Large intestine (tissue), 12 donors: ENCODE data around the gene PDIA3. TPM values are rescaled to one million over a fixed set of nuclear protein-coding genes. Genes with fewer than 3 reads are reported as not detected.
A peak's percentile ranks its signal among the peaks of the same experiment; 100 is the strongest.
"Not testable (repeated sequence)": the region's sequence is repeated elsewhere in the genome, so short reads cannot be mapped to it uniquely, and the experiment has no call there.

Source experiments
- DNase-seq, 2 donors: peaks; one replicate each; pipeline versions ENCODE4 v3.0.0 to v3.0.0-alpha.2; 2013
- H3K27ac ChIP-seq: one replicate; pipeline ENCODE4 v1.5.1; 2013; ENCODE audit warnings: low read length
- H3K27me3 ChIP-seq: 2 replicates; pipeline ENCODE4 v1.6.1; 2013; ENCODE audit warnings: low read length; ENCODE audit not compliant: control insufficient read depth, insufficient read depth
- H3K36me3 ChIP-seq: 2 replicates; pipeline ENCODE4 v1.6.1; 2013; ENCODE audit warnings: low read length; ENCODE audit not compliant: control insufficient read depth, insufficient read depth
- H3K4me1 ChIP-seq: one replicate; pipeline ENCODE4 v1.6.1; 2013; ENCODE audit warnings: low read length; ENCODE audit not compliant: control insufficient read depth, insufficient read depth
- H3K4me3 ChIP-seq: one replicate; pipeline ENCODE4 v1.5.1; 2013; ENCODE audit warnings: low read length
- H3K9me3 ChIP-seq: one replicate; pipeline ENCODE4 v1.6.1; 2013; ENCODE audit warnings: mild to moderate bottlenecking, low read depth, low read length, moderate library complexity; ENCODE audit not compliant: control insufficient read depth
- WGBS: methylation state at CpG from one replicate; pipeline ENCODE4 v1.1.5; 2013; ENCODE audit warnings: low lambda C conversion rate; ENCODE audit not compliant: insufficient coverage; 5-methylcytosine and 5-hydroxymethylcytosine counted together
- long read RNA-seq, 11 donors: transcript quantifications; one replicate each; lab custom pipeline, GENCODE V29; 2026
- polyA plus RNA-seq: library from polyadenylated mRNA; unstranded; fragments of 120-200 nt; gene quantifications from one replicate; pipeline ENCODE4 v1.2.1, GENCODE V29; 2013

PDIA3 gene
- 546 TPM for polyA plus RNA-seq
- long read RNA-seq, donor 1, transcript PDIA3-201 (13 exons, 3,727 nt) = major isoform, 92 of 248 reads
- long read RNA-seq, donor 1, partial matches to known transcripts = 156 of 248 reads
- long read RNA-seq, donor 1, other reads (novel, unspliced or antisense) = 0 of 248 reads
- long read RNA-seq, donor 2, transcript PDIA3-201 (13 exons, 3,727 nt) = major isoform, 219 of 681 reads
- long read RNA-seq, donor 2, partial matches to known transcripts = 405 of 681 reads
- long read RNA-seq, donor 2, other reads (novel, unspliced or antisense) = 53 of 681 reads
- long read RNA-seq, donor 3 = 0 reads
- long read RNA-seq, donor 4, transcript PDIA3-201 (13 exons, 3,727 nt) = major isoform, 19 of 54 reads
- long read RNA-seq, donor 4, partial matches to known transcripts = 34 of 54 reads
- long read RNA-seq, donor 4, other reads (novel, unspliced or antisense) = 0 of 54 reads
- long read RNA-seq, donor 5, transcript PDIA3-201 (13 exons, 3,727 nt) = major isoform, 103 of 211 reads
- long read RNA-seq, donor 5, partial matches to known transcripts = 93 of 211 reads
- long read RNA-seq, donor 5, other reads (novel, unspliced or antisense) = 11 of 211 reads
- long read RNA-seq, donor 6, transcript PDIA3-206 (2 exons, 739 nt) = minor isoform, 13 of 565 reads
- long read RNA-seq, donor 6, transcript PDIA3-201 (13 exons, 3,727 nt) = major isoform, 192 of 565 reads
- long read RNA-seq, donor 6, partial matches to known transcripts = 340 of 565 reads
- long read RNA-seq, donor 6, other reads (novel, unspliced or antisense) = 20 of 565 reads
- long read RNA-seq, donor 7, transcript PDIA3-201 (13 exons, 3,727 nt) = major isoform, 63 of 148 reads
- long read RNA-seq, donor 7, partial matches to known transcripts = 84 of 148 reads
- long read RNA-seq, donor 7, other reads (novel, unspliced or antisense) = 0 of 148 reads
- long read RNA-seq, donor 8, transcript PDIA3-206 (2 exons, 739 nt) = minor isoform, 7 of 764 reads
- long read RNA-seq, donor 8, transcript PDIA3-201 (13 exons, 3,727 nt) = major isoform, 198 of 764 reads
- long read RNA-seq, donor 8, partial matches to known transcripts = 511 of 764 reads
- long read RNA-seq, donor 8, other reads (novel, unspliced or antisense) = 48 of 764 reads
- long read RNA-seq, donor 9, transcript PDIA3-201 (13 exons, 3,727 nt) = major isoform, 134 of 485 reads
- long read RNA-seq, donor 9, partial matches to known transcripts = 337 of 485 reads
- long read RNA-seq, donor 9, other reads (novel, unspliced or antisense) = 10 of 485 reads
- long read RNA-seq, donor 10, transcript PDIA3-201 (13 exons, 3,727 nt) = major isoform, 248 of 559 reads
- long read RNA-seq, donor 10, partial matches to known transcripts = 267 of 559 reads
- long read RNA-seq, donor 10, other reads (novel, unspliced or antisense) = 41 of 559 reads
- long read RNA-seq, donor 11, transcript PDIA3-206 (2 exons, 739 nt) = minor isoform, 6 of 316 reads
- long read RNA-seq, donor 11, transcript PDIA3-201 (13 exons, 3,727 nt) = major isoform, 145 of 316 reads
- long read RNA-seq, donor 11, partial matches to known transcripts = 146 of 316 reads
- long read RNA-seq, donor 11, other reads (novel, unspliced or antisense) = 19 of 316 reads

- not testable (repeated sequence) for H3K36me3 ChIP-seq, H3K9me3 ChIP-seq, H3K4me1 ChIP-seq, H3K27me3 ChIP-seq
- peak within 1 kb of the TSS; percentile 97 for H3K27ac ChIP-seq
- WGBS = no CpG with 5 or more reads among the region's 84 CpGs
- peak within 1 kb of the TSS; percentile 88 for H3K4me3 ChIP-seq
- DNase-seq = peak; percentile 93 to 95
Observed at GRCh38 chr15:43746245-43746902, at the start of gene PDIA3. TSS of gene PDIA3 (plus strand) at chr15:43746438. CDS start at chr15:43746540, 102 bp downstream.

- no peak for DNase-seq
- no peaks in the 10 kb centered on the region for H3K9me3 ChIP-seq
- no peak overlapping the region for H3K4me3 ChIP-seq
- H3K4me1 ChIP-seq = no peaks in the 10 kb centered on the region
- 100% methylated on average over 4 of the region's 7 CpGs for WGBS
- H3K27ac ChIP-seq = no peak overlapping the region
- H3K27me3 ChIP-seq = no peaks in the 10 kb centered on the region
- H3K36me3 ChIP-seq = no peaks in the 10 kb centered on the region
Observed at GRCh38 chr15:43702174-43702573, 44.1 kb upstream of the PDIA3 start.

- 100% methylated on average over 2 of the region's 8 CpGs for WGBS
Observed at GRCh38 chr15:43702701-43703424, 43.4 kb upstream of the PDIA3 start.

GRCh38 chr15:43710431-43711131 is 35.7 kb upstream of the PDIA3 start:
- H3K27me3 ChIP-seq, H3K9me3 ChIP-seq, H3K4me1 ChIP-seq, H3K4me3 ChIP-seq, H3K27ac ChIP-seq, H3K36me3 ChIP-seq, DNase-seq: not testable (repeated sequence)
- WGBS = no CpG with 5 or more reads among the region's 12 CpGs

More at GRCh38 chr15:43702701-43703424, 43.4 kb upstream of the PDIA3 start:
- Histone ChIP-seq H3K4me1 (no peaks in the 10 kb centered on the region), H3K36me3 (no peaks in the 10 kb centered on the region), H3K4me3 (no peak overlapping the region), H3K27me3 (no peaks in the 10 kb centered on the region), H3K9me3 (no peaks in the 10 kb centered on the region), H3K27ac (no peak overlapping the region)
- no peak for DNase-seq

- Histone ChIP-seq H3K36me3 (no peaks in the 10 kb centered on the region), H3K27ac (no peak overlapping the region), H3K9me3 (no peaks in the 10 kb centered on the region), H3K4me3 (no peak overlapping the region), H3K27me3 (no peaks in the 10 kb centered on the region), H3K4me1 (no peaks in the 10 kb centered on the region)
- DNase-seq = no peak
- WGBS = 63% methylated on average over 2 of the region's 4 CpGs
Observed at GRCh38 chr15:43723151-43723550, 23.1 kb upstream of the PDIA3 start.

GRCh38 chr15:43726306-43726705 is 19.9 kb upstream of the PDIA3 start:
- not testable (repeated sequence) for H3K4me3 ChIP-seq, H3K9me3 ChIP-seq, DNase-seq, H3K27ac ChIP-seq, H3K36me3 ChIP-seq, H3K4me1 ChIP-seq, H3K27me3 ChIP-seq
- no CpG with 5 or more reads among the region's 1 CpG for WGBS

- H3K36me3 ChIP-seq, H3K9me3 ChIP-seq, H3K27me3 ChIP-seq, H3K4me3 ChIP-seq, DNase-seq, H3K4me1 ChIP-seq, H3K27ac ChIP-seq: not testable (repeated sequence)
- no CpG with 5 or more reads among the region's 1 CpG for WGBS
Observed at GRCh38 chr15:43728053-43728725, 18.0 kb upstream of the PDIA3 start.

GRCh38 chr15:43735416-43735815 is 10.8 kb upstream of the PDIA3 start:
- no peaks in the 10 kb centered on the region for H3K9me3 ChIP-seq
- no peak overlapping the region for H3K4me3 ChIP-seq
- DNase-seq = no peak
- H3K27me3 ChIP-seq = no peaks in the 10 kb centered on the region
- no peaks in the 10 kb centered on the region for H3K4me1 ChIP-seq
- WGBS = 20% methylated on average over 1 of the region's 6 CpGs
- no peak overlapping the region for H3K27ac ChIP-seq
- no peaks in the 10 kb centered on the region for H3K36me3 ChIP-seq
